Liver (tissue), 9 donors: Measurements from ENCODE around the gene VAPB. TPM values are rescaled to one million over a fixed set of nuclear protein-coding genes. Genes with fewer than 3 reads are reported as not detected.

ENCODE experiments used
- DNase-seq: peaks from one replicate; pipeline ENCODE4 v3.0.0-alpha.2; 2017; ENCODE audit warnings: low spot score
- H3K27ac ChIP-seq, 2 donors: one replicate each; pipeline ENCODE4 v1.7.0; 2013; ENCODE audit warnings: inconsistent platforms in 2 of 2, low read length in 2 of 2, control low read depth in 1 of 2, low read depth in 1 of 2, mild to moderate bottlenecking in 1 of 2
- H3K27me3 ChIP-seq, 4 donors: one replicate each; pipeline versions ENCODE4 v1.6.1 to v1.7.0; 2013; ENCODE audit warnings: low read length in 3 of 4, inconsistent platforms in 1 of 4, mild to moderate bottlenecking in 1 of 4, moderate library complexity in 1 of 4; ENCODE audit not compliant: control insufficient read depth in 4 of 4, insufficient read depth in 4 of 4
- H3K36me3 ChIP-seq, 4 donors: one replicate each; pipeline versions ENCODE4 v1.6.1 to v1.7.0; 2013; ENCODE audit warnings: low read length in 3 of 4, mild to moderate bottlenecking in 3 of 4, low read depth in 1 of 4, moderate library complexity in 1 of 4; ENCODE audit not compliant: control insufficient read depth in 4 of 4, insufficient read depth in 3 of 4
- H3K4me1 ChIP-seq, 4 donors: one replicate each; pipeline versions ENCODE4 v1.6.1 to v1.7.0; 2013; ENCODE audit warnings: low read length in 3 of 4, mild to moderate bottlenecking in 3 of 4, moderate library complexity in 1 of 4; ENCODE audit not compliant: control insufficient read depth in 4 of 4, insufficient read depth in 4 of 4
- H3K4me3 ChIP-seq, 3 donors: one replicate each; pipeline versions ENCODE4 v1.6.1 to v1.7.0; 2013; ENCODE audit warnings: low read length in 3 of 3, control low read depth in 1 of 3, low read depth in 1 of 3, mild to moderate bottlenecking in 1 of 3
- H3K9ac ChIP-seq, 2 donors: one replicate each; pipeline ENCODE4 v1.7.0; 2013; ENCODE audit warnings: low read length in 2 of 2, mild to moderate bottlenecking in 2 of 2, moderate library complexity in 2 of 2, control low read depth in 1 of 2, low read depth in 1 of 2
- H3K9me3 ChIP-seq, 4 donors: one replicate each; pipeline versions ENCODE4 v1.6.1 to v1.7.0; 2013; ENCODE audit warnings: low read length in 3 of 4; ENCODE audit not compliant: control insufficient read depth in 4 of 4
- EGR1 ChIP-seq, 2 donors: IDR thresholded peaks; 2 replicates each; pipeline ENCODE4 v1.6.1; 2016 to 2018; ENCODE audit warnings: antibody characterized with exemption in 2 of 2, low read depth in 2 of 2
- FOXA1 ChIP-seq: IDR thresholded peaks from 2 replicates; pipeline ENCODE4 v1.6.1; 2016; ENCODE audit warnings: antibody characterized with exemption
- FOXA2 ChIP-seq: IDR thresholded peaks from 2 replicates; pipeline ENCODE4 v1.6.1; 2016; ENCODE audit warnings: antibody characterized with exemption
- GABPA ChIP-seq, 2 donors: IDR thresholded peaks in 1 of 2; conservative IDR thresholded peaks in 1 of 2; 2 replicates each; pipeline ENCODE4 v1.6.1; 2016; ENCODE audit warnings: antibody characterized with exemption in 2 of 2, mild to moderate bottlenecking in 1 of 2, moderate library complexity in 1 of 2
- HNF4A ChIP-seq, 2 donors: conservative IDR thresholded peaks; 2 replicates each; pipeline ENCODE4 v1.6.1; 2016; ENCODE audit warnings: antibody characterized with exemption in 2 of 2, mild to moderate bottlenecking in 2 of 2
- HNF4G ChIP-seq: IDR thresholded peaks from 2 replicates; pipeline ENCODE4 v1.6.1; 2016; ENCODE audit warnings: antibody characterized with exemption
- JUND ChIP-seq, 2 donors: IDR thresholded peaks; 2 replicates each; pipeline ENCODE4 v1.6.1; 2016; ENCODE audit warnings: antibody characterized with exemption in 2 of 2
- RXRA ChIP-seq, 2 donors: IDR thresholded peaks; 2 replicates each; pipeline ENCODE4 v1.6.1; 2017 to 2018; ENCODE audit warnings: antibody characterized with exemption in 2 of 2, mild to moderate bottlenecking in 1 of 2
- TAF1 ChIP-seq: conservative IDR thresholded peaks from 2 replicates; pipeline ENCODE4 v1.6.1; 2016; ENCODE audit warnings: antibody characterized with exemption, mild to moderate bottlenecking
- YY1 ChIP-seq: IDR thresholded peaks from 2 replicates; pipeline ENCODE4 v1.6.1; 2016; ENCODE audit warnings: antibody characterized with exemption, mild to moderate bottlenecking
- WGBS: extraction: QIAGEN DNeasy Blood & Tissue Kit; methylation state at CpG from one replicate; pipeline ENCODE4 v1.1.7; 2013; 5-methylcytosine and 5-hydroxymethylcytosine counted together
- polyA plus RNA-seq, 2 donors: library from polyadenylated mRNA; stranded (reverse) in 1 of 2; unstranded in 1 of 2; fragments of 200-250 nt in 1 of 2; fragments of >200 nt in 1 of 2; fragmentation: Nextera tagmentation in 1 of 2; extraction: Ambion mirVana in 1 of 2; gene quantifications; one replicate each; pipeline versions ENCODE4 v1.2.1 to v1.2.3, GENCODE V29; 2013 to 2015
- total RNA-seq, 2 donors: library from RNA; depleted of rRNA; stranded (reverse); fragments of >200 nt; gene quantifications; one replicate each; pipeline ENCODE4 v1.2.3, GENCODE V29; 2014
- TF ChIP-seq, protein P1 (sequence below): IDR thresholded peaks from 2 replicates; pipeline ENCODE4 v1.6.1; 2016; ENCODE audit warnings: antibody characterized with exemption, mild to moderate bottlenecking
- TF ChIP-seq, protein P2 (sequence below): IDR thresholded peaks from 2 replicates; pipeline ENCODE4 v1.6.1; 2016; ENCODE audit warnings: antibody characterized with exemption
- TF ChIP-seq, protein P3 (sequence below): fragments of 150-350 bp; IDR thresholded peaks from 2 replicates; pipeline ENCODE4 v1.5.1; 2017; ENCODE audit warnings: improper control_type of control experiment, low read depth, low read length; ENCODE audit not compliant: missing input control
- TF ChIP-seq, protein P4 (sequence below): IDR thresholded peaks from 2 replicates; pipeline ENCODE4 v1.6.1; 2016; ENCODE audit warnings: antibody characterized with exemption
- donor health status: healthy.
- donor health status: healthy.
- donor health status: healthy.
- donor health status: healthy.
- donor health status: healthy.

The VAPB gene
- total and polyA plus RNA-seq, 4 donors, result 12.2 to 21.7 (median 18.5) TPM

DNA sequence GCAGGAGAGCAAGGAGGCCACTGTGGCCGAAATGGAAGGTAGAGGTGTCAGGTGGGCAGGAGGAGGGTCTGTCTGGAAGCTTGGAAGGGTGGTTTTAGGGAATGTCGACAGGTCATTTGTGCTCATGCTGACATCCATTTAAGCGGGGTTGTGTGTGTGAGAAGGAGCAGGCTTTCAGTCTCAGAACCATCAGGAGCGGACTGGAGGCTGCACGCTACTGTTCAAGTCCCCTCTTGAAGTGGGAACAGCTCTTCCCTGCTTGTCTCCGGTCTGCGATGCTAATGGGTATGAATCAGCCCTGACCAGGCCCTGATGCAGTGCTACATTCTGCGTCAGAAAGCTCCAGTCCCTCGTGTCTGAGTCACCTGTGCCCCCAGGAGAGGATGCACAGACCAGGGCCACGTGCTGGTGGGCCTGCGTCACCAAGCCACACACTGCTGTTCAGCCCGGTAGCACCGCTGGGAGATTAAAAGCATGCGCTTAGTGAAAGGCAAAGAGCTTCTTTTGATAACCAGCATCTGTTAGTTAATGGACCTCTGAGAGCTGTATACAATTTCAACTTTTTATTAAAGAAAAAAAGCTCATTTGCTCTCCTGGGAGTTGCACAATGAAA, 68.2 kb downstream of the VAPB start:
- no peak overlapping the region for H3K9ac ChIP-seq
- 94% methylated on average over 14 of the region's 14 CpGs for WGBS

More for the DNA sequence above, 68.2 kb downstream of the VAPB start:
- Histone ChIP-seq H3K36me3 (no peaks in the 10 kb centered on the region), H3K9me3 (peaks cover 0 to 4% (median 1%) of the 10 kb centered on the region in 4 donors), H3K27me3 (no peaks in the 10 kb centered on the region), H3K27ac (no peak overlapping the region), H3K4me3 (no peak overlapping the region), H3K4me1 (no peaks in the 10 kb centered on the region)
- DNase-seq, result no peak
- TF ChIP-seq, protein P1, sequence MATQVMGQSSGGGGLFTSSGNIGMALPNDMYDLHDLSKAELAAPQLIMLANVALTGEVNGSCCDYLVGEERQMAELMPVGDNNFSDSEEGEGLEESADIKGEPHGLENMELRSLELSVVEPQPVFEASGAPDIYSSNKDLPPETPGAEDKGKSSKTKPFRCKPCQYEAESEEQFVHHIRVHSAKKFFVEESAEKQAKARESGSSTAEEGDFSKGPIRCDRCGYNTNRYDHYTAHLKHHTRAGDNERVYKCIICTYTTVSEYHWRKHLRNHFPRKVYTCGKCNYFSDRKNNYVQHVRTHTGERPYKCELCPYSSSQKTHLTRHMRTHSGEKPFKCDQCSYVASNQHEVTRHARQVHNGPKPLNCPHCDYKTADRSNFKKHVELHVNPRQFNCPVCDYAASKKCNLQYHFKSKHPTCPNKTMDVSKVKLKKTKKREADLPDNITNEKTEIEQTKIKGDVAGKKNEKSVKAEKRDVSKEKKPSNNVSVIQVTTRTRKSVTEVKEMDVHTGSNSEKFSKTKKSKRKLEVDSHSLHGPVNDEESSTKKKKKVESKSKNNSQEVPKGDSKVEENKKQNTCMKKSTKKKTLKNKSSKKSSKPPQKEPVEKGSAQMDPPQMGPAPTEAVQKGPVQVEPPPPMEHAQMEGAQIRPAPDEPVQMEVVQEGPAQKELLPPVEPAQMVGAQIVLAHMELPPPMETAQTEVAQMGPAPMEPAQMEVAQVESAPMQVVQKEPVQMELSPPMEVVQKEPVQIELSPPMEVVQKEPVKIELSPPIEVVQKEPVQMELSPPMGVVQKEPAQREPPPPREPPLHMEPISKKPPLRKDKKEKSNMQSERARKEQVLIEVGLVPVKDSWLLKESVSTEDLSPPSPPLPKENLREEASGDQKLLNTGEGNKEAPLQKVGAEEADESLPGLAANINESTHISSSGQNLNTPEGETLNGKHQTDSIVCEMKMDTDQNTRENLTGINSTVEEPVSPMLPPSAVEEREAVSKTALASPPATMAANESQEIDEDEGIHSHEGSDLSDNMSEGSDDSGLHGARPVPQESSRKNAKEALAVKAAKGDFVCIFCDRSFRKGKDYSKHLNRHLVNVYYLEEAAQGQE, result no peak
- no peak for TF ChIP-seq TAF1
- TF ChIP-seq JUND (IDR thresholded peaks at IDR 0.05), result no peak
- TF ChIP-seq, protein P2, sequence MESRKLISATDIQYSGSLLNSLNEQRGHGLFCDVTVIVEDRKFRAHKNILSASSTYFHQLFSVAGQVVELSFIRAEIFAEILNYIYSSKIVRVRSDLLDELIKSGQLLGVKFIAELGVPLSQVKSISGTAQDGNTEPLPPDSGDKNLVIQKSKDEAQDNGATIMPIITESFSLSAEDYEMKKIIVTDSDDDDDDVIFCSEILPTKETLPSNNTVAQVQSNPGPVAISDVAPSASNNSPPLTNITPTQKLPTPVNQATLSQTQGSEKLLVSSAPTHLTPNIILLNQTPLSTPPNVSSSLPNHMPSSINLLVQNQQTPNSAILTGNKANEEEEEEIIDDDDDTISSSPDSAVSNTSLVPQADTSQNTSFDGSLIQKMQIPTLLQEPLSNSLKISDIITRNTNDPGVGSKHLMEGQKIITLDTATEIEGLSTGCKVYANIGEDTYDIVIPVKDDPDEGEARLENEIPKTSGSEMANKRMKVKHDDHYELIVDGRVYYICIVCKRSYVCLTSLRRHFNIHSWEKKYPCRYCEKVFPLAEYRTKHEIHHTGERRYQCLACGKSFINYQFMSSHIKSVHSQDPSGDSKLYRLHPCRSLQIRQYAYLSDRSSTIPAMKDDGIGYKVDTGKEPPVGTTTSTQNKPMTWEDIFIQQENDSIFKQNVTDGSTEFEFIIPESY, result no peak
- no peak for TF ChIP-seq FOXA1
- TF ChIP-seq, protein P3, sequence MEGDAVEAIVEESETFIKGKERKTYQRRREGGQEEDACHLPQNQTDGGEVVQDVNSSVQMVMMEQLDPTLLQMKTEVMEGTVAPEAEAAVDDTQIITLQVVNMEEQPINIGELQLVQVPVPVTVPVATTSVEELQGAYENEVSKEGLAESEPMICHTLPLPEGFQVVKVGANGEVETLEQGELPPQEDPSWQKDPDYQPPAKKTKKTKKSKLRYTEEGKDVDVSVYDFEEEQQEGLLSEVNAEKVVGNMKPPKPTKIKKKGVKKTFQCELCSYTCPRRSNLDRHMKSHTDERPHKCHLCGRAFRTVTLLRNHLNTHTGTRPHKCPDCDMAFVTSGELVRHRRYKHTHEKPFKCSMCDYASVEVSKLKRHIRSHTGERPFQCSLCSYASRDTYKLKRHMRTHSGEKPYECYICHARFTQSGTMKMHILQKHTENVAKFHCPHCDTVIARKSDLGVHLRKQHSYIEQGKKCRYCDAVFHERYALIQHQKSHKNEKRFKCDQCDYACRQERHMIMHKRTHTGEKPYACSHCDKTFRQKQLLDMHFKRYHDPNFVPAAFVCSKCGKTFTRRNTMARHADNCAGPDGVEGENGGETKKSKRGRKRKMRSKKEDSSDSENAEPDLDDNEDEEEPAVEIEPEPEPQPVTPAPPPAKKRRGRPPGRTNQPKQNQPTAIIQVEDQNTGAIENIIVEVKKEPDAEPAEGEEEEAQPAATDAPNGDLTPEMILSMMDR, result no peak
- no peak for TF ChIP-seq HNF4A (conservative IDR thresholded peaks at IDR 0.05)
- TF ChIP-seq GABPA (IDR thresholded peaks at IDR 0.05 in 1 of 2, conservative IDR thresholded peaks at IDR 0.05 in 1 of 2), result no peak
- no peak for TF ChIP-seq RXRA (IDR thresholded peaks at IDR 0.05)
- TF ChIP-seq EGR1 (IDR thresholded peaks at IDR 0.05; ENCODE audit: low read depth in 2 of 2), result no peak
- no peak for TF ChIP-seq FOXA2
- TF ChIP-seq YY1, result no peak
- no peak for TF ChIP-seq HNF4G
- TF ChIP-seq, protein P4, sequence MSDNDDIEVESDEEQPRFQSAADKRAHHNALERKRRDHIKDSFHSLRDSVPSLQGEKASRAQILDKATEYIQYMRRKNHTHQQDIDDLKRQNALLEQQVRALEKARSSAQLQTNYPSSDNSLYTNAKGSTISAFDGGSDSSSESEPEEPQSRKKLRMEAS, result no peak
